Measurements from ENCODE around the gene RABGAP1.

Gene RABGAP1

GRCh38 chr9:123120953-123121352 is 180.1 kb downstream of the RABGAP1 start:
- TF ChIP-seq FOXK2 (IDR thresholded peaks at IDR 0.05): no peak
- TF ChIP-seq L3MBTL2 (conservative IDR thresholded peaks at IDR 0.05): no peak
- no peak for TF ChIP-seq TARDBP (IDR thresholded peaks at IDR 0.05)
- CTCF ChIA-PET: interaction anchor here (0.6 kb wide), 1 partner anchor 668 kb away, joined by 5 read pairs; no protein-coding TSS in a partner anchor
- DNase-seq (ENCODE audit: extremely low spot score): no peak
- POLR2A ChIA-PET: no interaction called here

DNA sequence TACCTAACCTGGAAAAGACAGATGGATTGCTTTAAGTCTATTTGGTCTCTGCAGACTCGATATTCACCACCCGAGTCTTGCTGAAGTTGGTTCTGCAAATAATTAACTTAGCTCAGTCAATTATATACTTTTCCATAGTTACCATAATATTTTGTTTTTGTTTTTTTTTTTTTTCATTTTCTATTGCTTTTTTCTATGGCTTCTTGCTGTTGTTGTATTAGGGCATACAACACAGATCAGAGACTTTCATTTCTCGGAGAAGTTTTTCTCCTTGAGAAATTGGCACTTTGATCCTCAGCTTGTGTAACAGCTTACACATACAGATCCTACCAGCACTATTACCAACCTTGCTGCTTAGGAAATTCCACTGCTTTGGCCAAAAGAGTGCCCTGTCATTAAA is 180.6 kb downstream of the RABGAP1 start:
- ChIA-PET CTCF (interaction anchor here (0.6 kb wide), 2 partner anchors 40 to 669 kb away, joined by 3 to 5 read pairs; no protein-coding TSS in a partner anchor), POLR2A (no interaction called here)
- DNase-seq (ENCODE audit: extremely low spot score): no peak
- no peak for TF ChIP-seq ARNT (IDR thresholded peaks at IDR 0.05)
- no peak for TF ChIP-seq LEF1 (IDR thresholded peaks at IDR 0.05; ENCODE audit: borderline replicate concordance)
- no peak for TF ChIP-seq FOXK2 (IDR thresholded peaks at IDR 0.05)
- no peak for TF ChIP-seq ZNF384 (IDR thresholded peaks at IDR 0.05)
- no peak for TF ChIP-seq NFRKB (IDR thresholded peaks at IDR 0.05)
- TF ChIP-seq FOXM1 (IDR thresholded peaks at IDR 0.05; ENCODE audit: borderline replicate concordance): no peak
- TF ChIP-seq FOXA1 (IDR thresholded peaks at IDR 0.05): no peak
- TF ChIP-seq HDGF (IDR thresholded peaks at IDR 0.05; ENCODE audit: borderline replicate concordance): no peak
- no peak for TF ChIP-seq ELF4 (IDR thresholded peaks at IDR 0.05)
- no peak for TF ChIP-seq SUZ12 (IDR thresholded peaks at IDR 0.05)

GRCh38 chr9:123127512-123128075 is 186.8 kb downstream of the RABGAP1 start:
- TF ChIP-seq FOXM1 (IDR thresholded peaks at IDR 0.05; ENCODE audit: borderline replicate concordance) (no peak), ELF4 (IDR thresholded peaks at IDR 0.05) (no peak), PKNOX1 (IDR thresholded peaks at IDR 0.05) (no peak), LEF1 (IDR thresholded peaks at IDR 0.05; ENCODE audit: borderline replicate concordance) (no peak), SUZ12 (IDR thresholded peaks at IDR 0.05) (no peak), NFRKB (IDR thresholded peaks at IDR 0.05) (no peak), BHLHE40 (IDR thresholded peaks at IDR 0.05; ENCODE audit: borderline replicate concordance) (no peak), ARNT (IDR thresholded peaks at IDR 0.05) (no peak), ZNF384 (IDR thresholded peaks at IDR 0.05) (no peak), SP1 (IDR thresholded peaks at IDR 0.05) (no peak), FOXK2 (IDR thresholded peaks at IDR 0.05) (no peak), TARDBP (IDR thresholded peaks at IDR 0.05) (no peak), HDGF (IDR thresholded peaks at IDR 0.05; ENCODE audit: borderline replicate concordance) (no peak), L3MBTL2 (conservative IDR thresholded peaks at IDR 0.05) (no peak), CTBP1 (IDR thresholded peaks at IDR 0.05; ENCODE audit: borderline replicate concordance) (no peak), FOXA1 (IDR thresholded peaks at IDR 0.05) (no peak)
- POLR2A ChIA-PET: no interaction called here
- CTCF ChIA-PET: interaction anchor here (0.6 to 1.1 kb wide), 2 partner anchors 222 to 1035 kb away, joined by 3 to 4 read pairs; no protein-coding TSS in a partner anchor
- DNase-seq (ENCODE audit: extremely low spot score): no peak

GRCh38 chr9:123128591-123128990 is 187.8 kb downstream of the RABGAP1 start:
- TF ChIP-seq SP1 (IDR thresholded peaks at IDR 0.05) (no peak), BHLHE40 (IDR thresholded peaks at IDR 0.05; ENCODE audit: borderline replicate concordance) (no peak), FOXM1 (IDR thresholded peaks at IDR 0.05; ENCODE audit: borderline replicate concordance) (no peak), ARNT (IDR thresholded peaks at IDR 0.05) (no peak), CTBP1 (IDR thresholded peaks at IDR 0.05; ENCODE audit: borderline replicate concordance) (no peak)
- no peak for DNase-seq (ENCODE audit: extremely low spot score)
- POLR2A ChIA-PET: no interaction called here
- CTCF ChIA-PET: no interaction called here

DNA sequence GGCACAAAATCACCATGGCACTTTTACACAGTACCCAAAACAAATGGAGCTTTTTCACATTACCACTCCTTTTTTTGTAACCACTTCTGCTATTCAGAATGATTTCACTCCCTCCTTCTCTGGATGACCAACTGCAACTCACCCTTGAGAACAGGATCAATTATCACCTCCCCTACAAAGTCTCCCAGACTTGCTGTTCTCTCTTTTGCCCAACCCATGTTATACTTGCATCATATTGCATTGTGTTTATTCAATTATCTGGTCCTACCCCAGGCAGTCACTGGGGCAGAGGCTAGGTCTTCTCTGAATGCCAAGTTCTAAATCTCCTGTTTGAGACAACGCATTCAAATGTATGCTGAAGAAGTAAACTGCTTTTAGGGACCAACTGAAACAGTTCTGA is 188.6 kb downstream of the RABGAP1 start:
- POLR2A ChIA-PET: no interaction called here
- no peak for DNase-seq (ENCODE audit: extremely low spot score)
- TF ChIP-seq CTBP1 (IDR thresholded peaks at IDR 0.05; ENCODE audit: borderline replicate concordance): no peak
- no peak for TF ChIP-seq L3MBTL2 (conservative IDR thresholded peaks at IDR 0.05)
- no peak for TF ChIP-seq NFRKB (IDR thresholded peaks at IDR 0.05)
- TF ChIP-seq HDGF (IDR thresholded peaks at IDR 0.05; ENCODE audit: borderline replicate concordance): no peak
- TF ChIP-seq ARNT (IDR thresholded peaks at IDR 0.05): no peak
- TF ChIP-seq TARDBP (IDR thresholded peaks at IDR 0.05): no peak
- TF ChIP-seq ZNF384 (IDR thresholded peaks at IDR 0.05): no peak
- TF ChIP-seq LEF1 (IDR thresholded peaks at IDR 0.05; ENCODE audit: borderline replicate concordance): no peak
- no peak for TF ChIP-seq BHLHE40 (IDR thresholded peaks at IDR 0.05; ENCODE audit: borderline replicate concordance)
- no peak for TF ChIP-seq ELF4 (IDR thresholded peaks at IDR 0.05)
- no peak for TF ChIP-seq PKNOX1 (IDR thresholded peaks at IDR 0.05)
- no peak for TF ChIP-seq FOXM1 (IDR thresholded peaks at IDR 0.05; ENCODE audit: borderline replicate concordance)
- TF ChIP-seq SP1 (IDR thresholded peaks at IDR 0.05): no peak
- TF ChIP-seq FOXA1 (IDR thresholded peaks at IDR 0.05): no peak
- TF ChIP-seq SUZ12 (IDR thresholded peaks at IDR 0.05): no peak
- TF ChIP-seq FOXK2 (IDR thresholded peaks at IDR 0.05): no peak
- CTCF ChIA-PET: no interaction called here

DNA sequence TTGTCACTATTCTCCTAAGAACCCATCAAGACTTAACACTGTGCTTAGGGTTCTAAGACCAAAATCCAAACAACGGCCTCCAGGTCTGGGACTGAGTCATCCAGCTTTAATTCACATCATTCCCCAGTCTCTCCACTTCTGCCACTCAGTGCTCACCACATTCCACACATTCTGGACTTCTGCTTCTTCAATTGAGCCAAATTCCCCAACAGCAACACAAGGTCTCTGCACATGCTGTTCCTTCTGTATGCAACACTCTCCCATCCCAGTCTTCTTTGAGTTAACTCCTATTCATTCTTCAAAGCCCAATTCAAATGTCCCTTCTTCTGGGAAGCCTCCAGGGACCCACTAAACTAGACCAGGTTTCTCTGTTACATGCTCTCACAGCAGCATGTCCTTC is 190.4 kb downstream of the RABGAP1 start:
- POLR2A ChIA-PET: no interaction called here
- TF ChIP-seq TARDBP (IDR thresholded peaks at IDR 0.05): no peak
- no peak for TF ChIP-seq ZNF384 (IDR thresholded peaks at IDR 0.05)
- TF ChIP-seq SP1 (IDR thresholded peaks at IDR 0.05): no peak
- TF ChIP-seq PKNOX1 (IDR thresholded peaks at IDR 0.05): no peak
- CTCF ChIA-PET: no interaction called here
- no peak for DNase-seq (ENCODE audit: extremely low spot score)

DNA sequence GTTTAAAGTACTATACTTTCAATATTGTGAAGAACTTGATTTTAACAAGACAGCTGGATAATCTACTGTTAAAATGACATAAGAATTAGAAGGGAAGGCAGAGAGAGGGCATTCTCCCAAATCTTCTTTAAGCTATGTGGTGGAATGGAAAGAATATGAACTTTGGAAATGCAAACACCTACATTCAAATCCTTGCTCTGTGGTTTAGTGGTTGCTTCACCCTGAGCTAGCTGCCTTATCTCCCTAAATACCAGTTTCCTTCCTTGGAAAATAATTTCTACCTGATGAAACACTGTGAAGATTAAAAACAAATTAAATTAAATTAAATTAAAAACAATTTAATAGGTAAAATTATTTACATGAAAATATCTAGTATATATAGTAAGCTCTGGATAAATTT is 191.2 kb downstream of the RABGAP1 start:
- no peak for DNase-seq (ENCODE audit: extremely low spot score)
- ChIA-PET CTCF (no interaction called here), POLR2A (no interaction called here)
- TF ChIP-seq FOXM1 (IDR thresholded peaks at IDR 0.05; ENCODE audit: borderline replicate concordance): no peak
- no peak for TF ChIP-seq ARNT (IDR thresholded peaks at IDR 0.05)
- TF ChIP-seq FOXA1 (IDR thresholded peaks at IDR 0.05): no peak
- no peak for TF ChIP-seq FOXK2 (IDR thresholded peaks at IDR 0.05)
- TF ChIP-seq ZNF384 (IDR thresholded peaks at IDR 0.05): no peak
- TF ChIP-seq NFRKB (IDR thresholded peaks at IDR 0.05): no peak
- no peak for TF ChIP-seq L3MBTL2 (conservative IDR thresholded peaks at IDR 0.05)
- TF ChIP-seq ELF4 (IDR thresholded peaks at IDR 0.05): no peak
- TF ChIP-seq HDGF (IDR thresholded peaks at IDR 0.05; ENCODE audit: borderline replicate concordance): no peak
- TF ChIP-seq SUZ12 (IDR thresholded peaks at IDR 0.05): no peak
- TF ChIP-seq TARDBP (IDR thresholded peaks at IDR 0.05): no peak
- TF ChIP-seq SP1 (IDR thresholded peaks at IDR 0.05): no peak
- no peak for TF ChIP-seq LEF1 (IDR thresholded peaks at IDR 0.05; ENCODE audit: borderline replicate concordance)
- no peak for TF ChIP-seq CTBP1 (IDR thresholded peaks at IDR 0.05; ENCODE audit: borderline replicate concordance)
- TF ChIP-seq PKNOX1 (IDR thresholded peaks at IDR 0.05): no peak
- no peak for TF ChIP-seq BHLHE40 (IDR thresholded peaks at IDR 0.05; ENCODE audit: borderline replicate concordance)
